T-helper 1 cell (primary cell): Measurements from ENCODE around the gene PIM2.
A peak's percentile ranks its signal among the peaks of the same experiment; 100 is the strongest.

Experiments used
- DNase-seq, 5 donors: peaks; one replicate each; pipeline ENCODE4 v3.0.0-alpha.2; 2012 to 2020
- total RNA-seq, 4 donors: gene quantifications; one replicate each; lab custom pipeline; 2026; lab: John Stamatoyannopoulos, UW

The PIM2 gene
- 348 to 388 (median 384) reads per million in 4 donors for total RNA-seq

GRCh38 chrX:48918643-48919340 lies at the start of gene PIM2:
PIM2 (minus strand) TSS chrX:48919024; CDS start chrX:48918834, 190 bp downstream.
- peak; percentile 81 to 97 (median 88) for DNase-seq

- DNase-seq: no peak
Observed at GRCh38 chrX:48968377-48968776, 49.6 kb upstream of the PIM2 start.

- no peak for DNase-seq
Observed at GRCh38 chrX:48966796-48967579, 48.2 kb upstream of the PIM2 start.

GRCh38 chrX:48965959-48966358 lies 47.1 kb upstream of the PIM2 start:
- no peak for DNase-seq

- no peak for DNase-seq
Observed at GRCh38 chrX:48961585-48962091, 42.8 kb upstream of the PIM2 start.

GRCh38 chrX:48960291-48960690 lies 41.5 kb upstream of the PIM2 start:
- DNase-seq: no peak

- peak in 1 of 5 donors; percentile 16 for DNase-seq
Observed at GRCh38 chrX:48958635-48959094, 39.8 kb upstream of the PIM2 start.

GRCh38 chrX:48957827-48958634 lies 39.2 kb upstream of the PIM2 start:
- DNase-seq: peak; percentile 87 to 97 (median 91)

GRCh38 chrX:48957477-48957826 lies 38.6 kb upstream of the PIM2 start, which contains the start of gene OTUD5:
OTUD5 (minus strand) TSS chrX:48957607; CDS start chrX:48957570, 37 bp downstream.
- peak in 3 of 5 donors; percentile 54 to 67 (median 58) for DNase-seq

GRCh38 chrX:48956728-48957414 lies 38.0 kb upstream of the PIM2 start:
- DNase-seq: peak in 4 of 5 donors; percentile 35 to 60 (median 46)

GRCh38 chrX:48948589-48948988 lies 29.8 kb upstream of the PIM2 start:
- DNase-seq: no peak

GRCh38 chrX:48945517-48946348 lies 26.9 kb upstream of the PIM2 start:
- peak in 4 of 5 donors; percentile 30 to 60 (median 39) for DNase-seq

GRCh38 chrX:48942895-48943294 lies 24.1 kb upstream of the PIM2 start:
- peak in 1 of 5 donors; percentile 32 for DNase-seq

- DNase-seq: peak in 1 of 5 donors; percentile 40
Observed at GRCh38 chrX:48940404-48940955, 21.7 kb upstream of the PIM2 start.

- peak in 1 of 5 donors; percentile 17 for DNase-seq
Observed at GRCh38 chrX:48939524-48940228, 20.9 kb upstream of the PIM2 start.

GRCh38 chrX:48938721-48939425 lies 20.0 kb upstream of the PIM2 start:
- DNase-seq: peak; percentile 41 to 92 (median 58)

GRCh38 chrX:48937054-48937907 lies 18.5 kb upstream of the PIM2 start:
- peak; percentile 65 to 98 (median 76) for DNase-seq

- no peak for DNase-seq
Observed at GRCh38 chrX:48936429-48937053, 17.7 kb upstream of the PIM2 start.
